Sigmoid colon (tissue), 4 donors: ENCODE data around the gene ATXN1.

Experiments used
- POLR2A ChIP-seq, 2 donors: fragments of 450-650 bp; IDR thresholded peaks; one replicate each; pipeline ENCODE4 v1.6.1; 2016; ENCODE audit warnings: antibody characterized with exemption in 2 of 2, mild to moderate bottlenecking in 2 of 2, moderate library complexity in 2 of 2
- POLR2AphosphoS5 ChIP-seq, 4 donors: sonication (generic); formaldehyde crosslinking; IDR thresholded peaks; one replicate each; pipeline ENCODE4 v1.6.1; 2017; ENCODE audit warnings: antibody characterized with exemption in 4 of 4
- TF ChIP-seq, protein P1 (sequence below), 4 experiments: fragments of 450-650 bp in 3 of 4; fragments of 200-600 bp in 1 of 4; IDR thresholded peaks; one replicate each; pipeline ENCODE4 v1.5.1; 2016 to 2019; ENCODE audit warnings: antibody characterized with exemption in 4 of 4, mild to moderate bottlenecking in 3 of 4, moderate library complexity in 2 of 4

DNA sequence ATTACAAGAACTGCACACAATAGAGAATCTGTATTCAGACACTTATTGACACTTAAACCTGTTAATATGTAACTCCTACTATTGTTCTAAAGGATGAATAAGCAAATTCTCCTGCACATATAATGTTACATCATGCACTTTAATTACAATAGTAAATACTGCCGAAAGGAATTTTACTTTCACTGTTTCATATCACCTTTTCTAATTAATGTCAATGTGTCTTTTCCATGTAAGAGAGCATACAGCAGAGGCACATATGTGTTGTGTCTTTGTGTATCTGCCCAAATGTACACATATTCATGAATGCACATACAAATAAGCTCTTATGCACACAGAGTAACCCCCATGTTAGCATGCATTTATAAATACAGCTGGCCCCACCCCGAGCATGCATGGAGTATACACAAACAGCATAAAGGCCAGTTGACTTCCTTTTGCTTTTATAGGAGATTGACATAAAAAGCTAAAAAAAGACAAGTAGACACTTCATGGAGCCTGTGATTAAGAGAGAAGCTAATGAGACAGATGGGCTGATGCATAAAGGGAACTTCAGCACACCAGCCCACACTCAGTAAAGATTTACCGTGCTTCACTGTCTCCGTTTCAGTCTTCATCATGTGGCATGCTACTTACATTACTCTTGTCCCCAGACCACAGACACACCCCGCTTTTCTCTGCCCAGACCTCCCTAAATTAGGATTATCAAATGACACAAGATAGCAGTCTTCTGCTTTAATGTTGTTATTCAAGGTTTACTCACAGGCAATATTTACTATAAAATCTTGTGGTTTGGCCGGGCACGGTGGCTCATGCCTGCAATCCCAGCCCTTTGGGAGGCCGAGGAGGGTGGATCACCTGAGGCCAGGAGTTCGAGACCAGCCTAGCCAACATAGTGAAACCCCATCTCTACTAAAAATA lies 184.6 kb downstream of the ATXN1 start:
- TF ChIP-seq, protein P1, sequence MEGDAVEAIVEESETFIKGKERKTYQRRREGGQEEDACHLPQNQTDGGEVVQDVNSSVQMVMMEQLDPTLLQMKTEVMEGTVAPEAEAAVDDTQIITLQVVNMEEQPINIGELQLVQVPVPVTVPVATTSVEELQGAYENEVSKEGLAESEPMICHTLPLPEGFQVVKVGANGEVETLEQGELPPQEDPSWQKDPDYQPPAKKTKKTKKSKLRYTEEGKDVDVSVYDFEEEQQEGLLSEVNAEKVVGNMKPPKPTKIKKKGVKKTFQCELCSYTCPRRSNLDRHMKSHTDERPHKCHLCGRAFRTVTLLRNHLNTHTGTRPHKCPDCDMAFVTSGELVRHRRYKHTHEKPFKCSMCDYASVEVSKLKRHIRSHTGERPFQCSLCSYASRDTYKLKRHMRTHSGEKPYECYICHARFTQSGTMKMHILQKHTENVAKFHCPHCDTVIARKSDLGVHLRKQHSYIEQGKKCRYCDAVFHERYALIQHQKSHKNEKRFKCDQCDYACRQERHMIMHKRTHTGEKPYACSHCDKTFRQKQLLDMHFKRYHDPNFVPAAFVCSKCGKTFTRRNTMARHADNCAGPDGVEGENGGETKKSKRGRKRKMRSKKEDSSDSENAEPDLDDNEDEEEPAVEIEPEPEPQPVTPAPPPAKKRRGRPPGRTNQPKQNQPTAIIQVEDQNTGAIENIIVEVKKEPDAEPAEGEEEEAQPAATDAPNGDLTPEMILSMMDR (IDR thresholded peaks at IDR 0.05): no peak
- TF ChIP-seq POLR2A (IDR thresholded peaks at IDR 0.05) (no peak), POLR2AphosphoS5 (IDR thresholded peaks at IDR 0.05) (peak in 1 of 4 donors; percentile 17)
